ENCODE results near the gene SH3BP5L.
"Not testable (repeated sequence)": the region's sequence is repeated elsewhere in the genome, so short reads cannot be mapped to it uniquely, and the experiment has no call there.

The SH3BP5L gene

DNA sequence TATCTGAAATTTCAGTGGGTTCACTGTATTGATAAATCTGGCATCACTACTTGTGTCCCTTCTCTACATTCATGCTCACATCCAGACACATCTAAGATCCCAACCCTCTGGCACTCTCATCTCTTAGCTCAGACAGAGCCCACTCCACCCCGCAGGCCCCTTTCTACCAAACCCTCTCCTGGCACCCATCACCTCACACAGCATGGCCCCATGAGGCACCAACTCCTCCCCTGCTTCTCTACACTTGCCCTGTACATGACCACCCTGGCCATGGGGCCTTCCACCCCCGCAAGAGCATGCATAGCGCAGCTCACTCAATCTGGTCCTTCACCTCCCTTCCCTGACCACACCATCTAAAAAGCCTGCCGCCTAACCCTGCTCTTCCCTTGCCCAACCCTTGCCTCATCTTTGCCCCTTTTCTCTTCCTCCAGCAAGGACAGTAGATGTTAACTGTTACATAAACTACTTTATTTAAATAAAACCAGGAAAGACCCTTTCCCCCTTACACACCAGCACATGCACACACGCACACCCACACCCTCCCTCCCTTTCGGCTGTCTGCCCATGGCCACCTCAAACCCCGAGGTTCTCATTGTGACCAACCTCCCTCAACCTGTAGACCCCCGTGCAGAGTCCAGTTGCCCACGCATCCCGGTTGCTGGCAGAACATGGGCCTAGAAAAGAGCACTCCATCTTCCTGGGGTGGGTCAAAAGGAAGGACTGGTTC, 15.6 kb downstream of the SH3BP5L start:
- no peak for DNase-seq (ENCODE audit: low spot score)

DNA sequence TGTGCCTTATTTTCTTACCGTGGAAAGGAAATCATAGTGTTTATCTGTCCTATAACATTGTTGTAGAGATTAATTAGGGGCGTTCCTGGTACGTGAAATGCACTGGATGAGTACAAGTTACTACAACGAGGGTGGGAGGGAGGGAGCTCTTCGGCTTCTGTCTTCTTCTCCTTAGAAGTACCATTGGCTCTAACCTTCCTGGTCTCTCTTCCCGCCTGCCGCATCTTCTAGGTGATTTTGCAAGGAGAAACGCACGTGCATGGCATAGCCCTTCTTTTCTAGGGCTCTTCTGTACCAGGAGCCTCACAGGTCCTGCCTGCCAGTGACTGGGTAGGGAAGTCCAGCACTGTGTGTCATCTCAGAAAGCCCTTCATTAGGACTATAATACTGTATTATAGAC, 16.8 kb downstream of the SH3BP5L start:
- DNase-seq (ENCODE audit: low spot score), result no peak

DNA sequence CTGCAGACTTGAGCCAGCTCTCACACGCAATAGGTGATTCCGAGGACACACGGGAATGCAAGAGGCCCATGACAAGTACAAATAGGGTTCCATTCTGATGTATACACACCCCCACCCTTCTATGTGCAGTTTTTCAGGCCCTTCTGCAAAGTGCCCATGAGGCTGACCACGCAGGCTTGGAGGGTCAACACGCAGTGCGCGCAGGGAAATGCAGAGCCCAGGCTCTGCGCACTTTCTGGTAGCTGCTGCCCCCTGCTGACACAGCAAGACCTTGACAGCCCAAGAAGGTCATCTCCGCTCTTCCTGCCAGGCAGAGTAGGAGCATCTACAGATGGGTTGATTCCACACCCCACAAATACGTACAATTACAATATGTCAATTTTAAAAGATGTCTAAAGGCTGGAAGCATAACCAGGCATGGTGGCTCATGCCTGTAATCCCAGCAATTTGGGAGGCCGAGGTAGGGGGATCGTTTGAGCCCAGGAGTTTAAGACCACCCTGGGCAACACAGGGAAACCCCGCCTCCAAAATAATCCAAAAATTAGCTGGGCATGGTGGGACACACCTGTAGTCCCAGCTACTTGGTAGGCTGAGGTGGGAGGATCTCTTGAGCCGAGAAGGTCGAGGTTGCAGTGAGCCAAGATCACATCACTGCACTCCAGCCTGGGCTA, 18.5 kb downstream of the SH3BP5L start:
- DNase-seq (ENCODE audit: low spot score), result peak; percentile 70

DNA sequence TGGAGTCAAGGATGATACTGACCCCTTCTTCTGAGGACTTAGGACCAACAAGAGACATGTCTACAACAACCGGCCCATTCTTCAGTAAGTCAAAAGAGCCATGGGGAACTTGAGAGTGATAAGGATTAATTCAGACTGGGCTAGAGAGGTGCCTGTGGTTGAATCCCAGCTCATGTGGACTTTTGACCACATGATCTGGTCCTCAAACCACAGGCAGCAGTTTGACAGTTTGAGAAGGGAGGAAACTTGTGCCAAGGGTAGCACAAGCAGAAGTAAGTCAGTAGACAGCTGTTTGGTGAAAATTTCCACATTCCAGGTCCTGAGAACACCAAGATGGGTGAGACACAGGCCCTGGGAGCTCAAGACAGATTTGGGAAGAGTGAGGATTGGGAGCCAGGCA, 19.8 kb downstream of the SH3BP5L start:
- DNase-seq (ENCODE audit: low spot score), result no peak

DNA sequence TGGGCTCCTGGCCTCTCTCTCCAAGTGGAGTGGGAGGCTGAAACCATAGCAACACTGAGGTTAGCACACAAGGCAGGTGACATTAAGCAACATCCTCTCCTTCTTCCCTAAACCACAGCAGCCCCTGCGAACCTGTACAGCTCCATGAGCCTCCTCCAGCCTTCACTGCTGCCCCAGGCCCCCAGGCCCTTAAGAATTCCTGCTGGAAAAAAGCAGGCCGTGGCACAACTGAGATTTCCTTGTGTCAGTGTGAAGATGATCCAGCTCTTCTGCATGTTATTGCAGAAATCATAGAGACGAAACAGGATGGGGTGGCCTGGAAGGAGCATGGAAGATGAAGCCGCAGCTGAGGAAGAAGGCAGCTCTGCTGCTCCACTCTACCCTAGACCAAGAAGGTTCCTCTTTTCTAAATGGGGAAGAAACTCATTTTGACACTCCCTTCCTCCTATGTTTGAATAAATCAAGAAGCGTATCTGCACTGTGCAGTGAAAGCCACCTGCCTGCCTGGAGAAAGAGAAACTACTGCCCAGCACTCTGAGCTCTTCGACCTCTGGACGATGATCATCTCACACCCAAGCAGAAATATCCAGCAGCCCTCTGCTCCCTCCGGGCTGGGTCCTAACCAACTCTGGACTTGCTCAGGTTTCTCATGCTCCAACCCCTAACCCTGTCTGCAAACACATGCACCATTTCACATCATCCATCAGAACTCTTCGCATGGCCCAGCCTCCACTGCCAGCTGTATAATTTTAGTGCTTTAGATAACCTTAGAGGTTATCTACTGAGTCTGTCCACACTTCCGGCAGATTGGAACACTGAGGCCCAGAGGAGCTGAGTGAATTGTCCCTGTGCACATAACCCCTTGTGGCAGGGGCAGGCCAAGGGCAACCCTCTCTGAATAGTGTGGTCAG, 20.7 kb downstream of the SH3BP5L start:
- no peak for DNase-seq (ENCODE audit: low spot score)

DNA sequence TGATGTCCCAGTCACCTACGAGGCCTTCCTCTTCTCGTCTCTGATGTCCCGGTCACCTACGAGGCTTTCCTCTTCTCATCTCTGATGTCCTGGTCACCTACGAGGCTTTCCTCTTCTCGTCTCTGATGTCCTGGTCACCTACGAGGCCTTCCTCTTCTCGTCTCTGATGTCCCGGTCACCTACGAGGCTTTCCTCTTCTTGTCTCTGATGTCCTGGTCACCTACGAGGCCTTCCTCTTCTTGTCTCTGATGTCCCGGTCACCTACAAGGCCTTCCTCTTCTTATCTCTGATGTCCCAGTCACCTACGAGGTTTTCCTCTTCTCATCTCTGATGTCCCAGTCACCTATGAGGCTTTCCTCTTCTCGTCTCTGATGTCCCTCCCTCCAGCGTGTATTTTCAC, 22.2 kb downstream of the SH3BP5L start:
- not testable (repeated sequence) for DNase-seq (ENCODE audit: low spot score)

DNA sequence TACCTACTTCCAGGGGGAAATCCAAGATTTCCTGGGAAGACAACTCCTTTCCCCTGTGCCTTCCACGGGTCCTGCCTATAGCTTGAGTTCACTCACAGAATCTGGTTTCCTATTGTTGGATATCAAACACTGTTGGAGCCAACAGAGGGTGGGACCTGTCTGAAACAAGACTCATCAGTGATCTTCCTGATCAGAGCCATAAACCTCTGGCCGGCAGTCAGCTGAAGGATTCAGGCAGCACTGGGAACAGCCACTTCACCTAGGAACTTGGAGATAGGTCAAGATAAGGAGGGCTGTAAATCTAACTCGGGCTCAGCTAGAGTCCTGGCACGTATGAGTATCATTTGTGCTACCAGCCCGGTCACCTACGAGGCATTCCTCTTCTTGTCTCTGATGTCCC, 23.3 kb downstream of the SH3BP5L start:
- DNase-seq (ENCODE audit: low spot score), result no peak

DNA sequence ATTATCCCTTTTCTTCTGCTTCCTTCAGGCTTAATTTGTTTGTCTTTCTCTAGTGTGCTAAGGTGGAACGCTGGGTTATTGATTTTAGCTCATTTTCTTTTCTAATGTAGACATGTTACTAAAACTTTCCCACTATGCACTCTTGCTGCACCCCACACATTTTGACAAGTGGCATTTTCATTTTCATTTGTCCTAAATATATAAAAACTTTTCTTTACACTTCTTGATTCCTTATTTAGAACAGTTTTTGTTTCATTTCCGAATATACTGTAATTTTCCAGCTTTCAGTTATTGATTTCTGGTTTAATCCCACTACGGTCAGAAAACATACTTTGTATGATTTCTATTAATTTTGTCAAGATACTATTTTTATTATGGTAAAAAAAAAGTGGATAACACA, 25.3 kb downstream of the SH3BP5L start:
- no peak for DNase-seq (ENCODE audit: low spot score)

DNA sequence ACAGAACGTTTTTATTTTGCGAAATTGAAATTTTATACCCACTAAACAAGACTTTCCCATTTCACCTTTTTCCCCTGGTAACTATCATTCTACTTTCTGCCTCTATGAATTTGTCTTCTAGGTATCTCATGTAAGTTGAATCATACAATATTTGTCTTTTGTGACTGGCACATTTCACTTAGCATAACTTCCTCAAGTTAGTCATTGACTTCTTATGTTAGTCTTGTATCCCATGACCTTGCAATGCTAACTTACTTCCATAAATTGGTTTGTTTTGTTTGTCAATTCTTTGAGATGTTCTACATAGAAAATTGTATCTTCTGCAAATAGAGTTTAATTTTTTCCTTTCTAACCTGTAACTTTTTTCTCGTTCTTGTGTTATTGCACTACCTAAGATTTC, 26.9 kb downstream of the SH3BP5L start:
- DNase-seq (ENCODE audit: low spot score), result no peak

DNA sequence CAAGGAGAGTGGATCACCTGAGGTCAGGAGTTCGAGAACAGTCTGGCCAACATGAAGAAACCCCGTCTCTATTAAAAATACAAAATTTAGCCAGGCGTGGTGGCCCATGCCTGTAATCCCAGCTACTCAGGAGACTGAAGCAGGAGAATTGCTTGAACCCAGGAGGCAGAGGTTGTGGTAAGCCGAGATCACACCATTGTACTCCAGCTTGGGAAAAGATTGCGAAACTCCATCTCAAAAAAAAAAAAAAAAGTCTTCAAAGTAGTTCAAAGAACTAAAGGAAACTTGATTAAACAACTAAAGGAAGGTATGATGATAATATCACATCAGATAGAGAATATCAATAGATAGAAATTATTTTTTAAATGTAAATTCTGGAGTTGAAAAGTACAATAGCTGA, 31.1 kb downstream of the SH3BP5L start:
- DNase-seq (ENCODE audit: low spot score), result not testable (repeated sequence)

DNA sequence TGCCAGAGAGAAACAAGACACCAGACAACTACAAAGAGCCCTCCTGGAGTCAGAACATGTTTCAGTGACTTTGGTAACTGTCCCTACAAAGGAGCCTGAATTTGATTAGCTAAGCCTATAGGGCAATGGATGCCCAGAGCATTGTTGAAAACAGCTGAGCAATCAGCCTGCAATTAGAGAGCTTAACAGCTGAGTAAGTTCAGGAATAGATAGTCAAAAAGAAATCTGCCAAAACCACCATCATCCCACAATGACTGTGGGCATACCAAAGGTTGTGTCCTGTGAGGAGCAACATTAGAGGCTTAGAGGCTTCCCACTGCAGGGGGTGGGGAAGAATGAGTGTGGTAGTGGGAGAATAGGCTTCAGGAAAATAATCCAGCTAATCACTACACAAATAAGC, 32.1 kb downstream of the SH3BP5L start:
- no peak for DNase-seq (ENCODE audit: low spot score)

DNA sequence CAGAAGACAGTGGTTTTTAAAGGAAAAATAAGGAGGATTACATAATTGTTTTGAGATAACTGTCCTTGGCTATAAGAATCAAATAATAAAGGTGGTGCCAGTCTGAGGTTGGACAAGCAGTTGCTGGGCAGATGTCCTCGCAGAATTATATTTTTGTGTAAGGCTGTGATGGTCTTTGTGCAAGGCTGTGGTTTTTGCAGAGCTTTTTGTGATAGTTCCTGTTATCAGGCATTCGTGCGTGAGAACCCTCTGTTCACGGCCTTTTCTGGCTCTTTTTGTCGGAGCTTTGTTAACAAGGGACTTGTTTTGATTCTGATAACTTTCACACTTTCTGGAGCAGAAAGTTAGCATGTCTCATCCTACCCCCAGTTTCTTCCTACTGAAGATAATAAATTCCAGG, 33.4 kb downstream of the SH3BP5L start:
- no peak for DNase-seq (ENCODE audit: low spot score)

DNA sequence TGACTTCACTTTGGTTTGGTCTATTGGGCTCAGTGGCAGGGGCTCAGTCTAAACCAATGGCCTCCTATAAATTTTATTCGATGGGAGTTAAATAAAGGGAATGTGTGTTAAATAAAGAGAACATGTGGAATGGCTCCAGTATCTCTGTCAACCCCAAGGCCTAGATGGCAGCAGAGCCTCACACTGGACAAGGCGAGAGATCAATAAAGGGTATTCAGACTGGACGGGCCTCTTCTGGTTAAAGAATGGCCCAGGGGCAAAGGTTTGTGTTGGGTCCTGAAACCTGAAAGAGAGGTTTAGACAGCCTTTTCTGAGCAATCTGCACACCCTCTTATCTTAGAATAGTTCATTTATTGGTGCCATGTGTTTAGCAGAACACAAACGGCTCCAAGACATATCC, 34.7 kb downstream of the SH3BP5L start:
- DNase-seq (ENCODE audit: low spot score), result no peak

DNA sequence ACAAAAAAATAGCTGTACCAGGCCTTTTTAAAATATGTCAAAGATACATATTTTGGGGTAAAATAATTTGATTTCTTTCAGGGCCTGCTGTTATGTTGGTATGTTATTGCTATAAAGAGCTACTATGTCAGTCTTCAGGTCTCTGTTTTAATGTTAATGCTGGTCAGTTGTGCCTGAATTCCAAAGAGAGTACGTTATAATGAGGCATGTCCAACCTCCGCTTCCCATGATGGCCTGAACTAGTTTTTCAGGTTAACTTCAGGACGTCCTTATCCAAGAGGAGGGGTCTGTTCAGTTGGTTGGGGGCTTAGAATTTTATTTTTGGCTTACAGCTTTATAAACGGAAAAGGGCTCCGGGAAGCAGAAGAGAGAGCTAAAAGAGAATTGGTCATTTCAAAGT, 35.3 kb downstream of the SH3BP5L start:
- no peak for DNase-seq (ENCODE audit: low spot score)

DNA sequence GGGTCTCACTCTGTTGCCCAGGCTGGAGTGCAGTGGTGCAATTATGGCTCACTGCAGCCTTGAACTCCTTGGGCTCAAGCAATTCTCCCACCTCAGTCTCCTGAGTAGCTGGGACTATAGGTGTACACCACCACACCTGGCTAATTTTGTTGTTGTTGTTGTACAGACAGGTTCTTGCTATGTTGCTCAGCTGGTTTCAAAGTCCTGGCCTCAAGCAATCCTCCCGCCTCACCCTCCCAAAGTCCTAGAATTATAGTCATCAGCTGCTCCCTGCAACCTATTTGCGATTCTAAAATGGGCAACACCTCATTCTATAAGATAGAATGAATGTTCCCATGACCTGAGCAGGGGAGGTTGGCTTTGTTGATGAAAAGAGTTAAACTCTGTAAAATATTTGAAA, 36.4 kb downstream of the SH3BP5L start:
- DNase-seq (ENCODE audit: low spot score), result not testable (repeated sequence)

DNA sequence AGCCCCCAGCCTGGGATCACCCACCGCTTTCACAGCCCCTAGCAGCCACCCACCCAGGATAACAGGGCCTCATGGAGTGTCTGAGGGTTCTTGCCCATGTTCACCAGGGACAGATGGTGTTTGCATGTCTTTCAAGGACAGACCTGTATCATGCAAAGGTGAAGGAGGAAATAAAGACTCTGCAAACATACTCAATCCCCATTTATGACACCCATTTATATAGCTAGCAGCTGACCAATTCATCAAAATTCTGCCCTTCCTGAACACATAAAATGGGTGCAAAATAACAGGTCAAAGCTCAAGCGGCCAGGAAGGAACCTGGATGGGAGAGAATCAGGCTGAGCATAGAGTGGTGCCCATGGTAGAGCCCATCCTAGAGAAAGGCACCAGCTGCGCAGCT, 37.4 kb downstream of the SH3BP5L start:
- no peak for DNase-seq (ENCODE audit: low spot score)

DNA sequence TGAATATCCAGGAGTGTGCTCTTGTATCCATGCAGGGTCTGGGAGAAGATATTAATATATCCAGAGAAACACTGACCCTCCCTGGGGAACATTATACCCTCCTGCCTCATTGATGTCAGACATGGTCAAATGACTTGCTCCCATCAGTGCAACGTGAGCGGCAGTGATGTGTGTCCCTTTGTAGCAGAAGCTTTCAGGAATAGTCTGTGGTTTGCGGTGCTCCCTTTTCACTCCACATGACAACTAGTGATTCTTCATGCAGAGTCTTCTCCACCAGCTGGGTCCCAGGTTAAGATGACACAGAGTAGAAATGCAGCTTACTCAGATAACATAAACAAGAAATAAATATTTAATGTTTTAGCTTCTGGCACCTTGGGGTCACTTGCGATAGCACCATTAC, 38.3 kb downstream of the SH3BP5L start:
- DNase-seq (ENCODE audit: low spot score), result no peak

DNA sequence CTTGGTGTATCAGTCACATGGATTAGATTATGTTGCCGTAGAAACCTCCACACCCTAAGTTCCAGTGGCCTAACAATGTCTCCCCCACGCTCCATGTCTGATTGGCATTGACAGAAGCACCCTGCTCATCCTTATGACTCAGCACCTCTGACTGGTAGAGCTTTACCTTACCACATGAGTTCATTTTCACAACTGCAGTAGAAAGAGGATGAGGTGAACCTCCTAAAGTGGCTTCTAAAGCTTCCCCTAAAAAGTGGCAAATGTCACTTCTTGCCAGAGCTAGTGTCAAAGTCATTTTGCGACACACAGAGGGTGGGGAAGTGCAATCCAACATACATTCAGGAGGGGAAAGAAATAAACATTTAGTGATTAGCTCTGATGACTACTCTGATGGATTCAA, 39.6 kb downstream of the SH3BP5L start:
- no peak for DNase-seq (ENCODE audit: low spot score)

DNA sequence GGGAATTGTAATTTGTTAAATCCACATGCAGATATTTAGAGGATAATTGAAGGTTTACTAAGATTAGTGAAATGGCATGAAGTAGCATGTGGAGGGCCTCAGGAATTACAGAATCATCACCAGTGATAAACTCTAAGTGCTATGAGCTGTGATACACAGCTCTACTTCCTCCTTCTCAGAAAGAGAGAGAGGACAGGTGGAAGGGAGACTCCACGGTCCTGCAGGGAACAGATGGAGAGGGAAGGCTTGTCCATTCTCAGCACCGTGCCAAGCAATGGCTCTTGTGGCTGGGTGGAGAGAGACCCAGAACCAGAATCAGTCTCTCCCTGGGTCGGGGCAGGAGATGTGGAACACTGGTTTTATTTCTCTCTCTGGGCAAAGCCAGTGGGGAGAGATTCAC, 42.3 kb downstream of the SH3BP5L start:
- no peak for DNase-seq (ENCODE audit: low spot score)

DNA sequence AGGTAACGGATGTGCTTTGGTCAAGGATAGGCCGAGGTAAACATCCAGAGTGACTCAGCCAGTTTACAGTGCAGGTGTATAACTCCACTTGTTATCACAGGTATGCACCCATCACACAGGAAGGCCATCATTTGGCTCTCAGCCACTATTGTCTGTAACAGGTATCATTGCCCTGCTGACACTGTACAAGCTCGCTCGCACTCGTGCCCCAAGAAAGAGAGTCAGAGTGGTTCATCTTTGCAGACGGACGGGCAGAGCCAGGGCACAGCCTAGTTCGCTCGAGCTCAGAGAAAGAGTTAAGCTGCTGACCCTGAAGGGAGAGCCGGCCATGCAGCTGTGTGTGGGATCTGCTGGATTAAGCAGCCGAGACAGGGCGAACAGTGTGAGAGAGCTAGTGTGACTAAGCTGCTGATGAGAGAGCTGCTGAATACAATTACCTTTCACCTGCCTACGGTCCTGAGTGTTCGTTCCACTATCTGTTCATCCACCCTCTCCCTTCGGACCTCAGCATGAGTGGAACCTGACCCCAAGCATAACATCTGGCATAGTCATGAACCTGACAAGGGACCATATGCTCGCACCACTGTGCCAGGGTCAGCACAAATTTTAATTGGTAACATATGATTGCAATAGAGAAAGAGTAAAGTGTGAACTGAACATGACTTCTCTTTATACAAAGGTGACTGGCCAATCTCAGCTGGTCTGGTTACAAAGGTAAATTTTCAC, 43.1 kb downstream of the SH3BP5L start:
- DNase-seq (ENCODE audit: low spot score), result no peak

DNA sequence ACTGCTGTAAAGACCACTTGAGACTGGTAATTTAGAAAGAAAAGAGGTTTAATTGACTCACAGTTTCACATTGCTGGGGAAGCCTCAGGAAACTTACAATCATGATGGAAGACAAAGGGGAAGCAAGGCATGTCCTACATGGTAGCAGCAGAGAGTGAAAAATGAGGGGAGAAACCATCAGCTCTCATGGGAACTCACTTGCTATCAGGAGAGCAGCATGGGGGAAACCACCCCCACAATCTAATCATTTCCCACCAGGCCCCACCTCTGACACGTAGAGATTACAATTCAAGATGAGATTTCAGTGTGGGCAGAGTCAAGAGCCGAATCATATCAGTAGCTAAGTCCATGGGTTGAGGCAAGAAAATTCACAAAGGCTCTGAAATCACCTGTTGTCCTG, 46.4 kb downstream of the SH3BP5L start:
- DNase-seq (ENCODE audit: low spot score), result no peak

DNA sequence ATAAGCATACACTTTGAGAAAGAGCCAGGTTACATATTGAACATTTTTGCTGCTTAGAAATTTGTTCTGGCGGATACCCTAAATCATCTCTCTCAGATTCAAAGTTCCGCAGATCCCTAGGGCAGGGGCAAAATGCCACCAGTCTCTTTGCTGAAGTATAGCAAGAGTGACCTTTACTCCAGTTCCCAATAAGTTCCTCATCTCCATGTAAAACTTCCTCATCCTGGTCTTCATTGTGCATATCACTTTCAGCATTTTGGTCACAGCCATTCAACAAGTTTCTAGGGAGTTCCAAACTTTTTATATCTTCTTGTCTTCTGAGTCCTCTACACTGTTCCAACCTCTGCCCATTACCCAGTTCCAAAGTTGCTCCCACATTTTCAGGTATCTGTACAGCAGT, 46.8 kb downstream of the SH3BP5L start:
- no peak for DNase-seq (ENCODE audit: low spot score)
